ENCODE results near the gene IDH3B. TPM values are rescaled to one million over a fixed set of nuclear protein-coding genes. Genes with fewer than 3 reads are reported as not detected.
A peak's percentile ranks its signal among the peaks of the same experiment; 100 is the strongest.

The IDH3B gene
- total and polyA plus RNA-seq, 2 experiments from 2014 or later = 91.1 to 93.8 TPM

DNA sequence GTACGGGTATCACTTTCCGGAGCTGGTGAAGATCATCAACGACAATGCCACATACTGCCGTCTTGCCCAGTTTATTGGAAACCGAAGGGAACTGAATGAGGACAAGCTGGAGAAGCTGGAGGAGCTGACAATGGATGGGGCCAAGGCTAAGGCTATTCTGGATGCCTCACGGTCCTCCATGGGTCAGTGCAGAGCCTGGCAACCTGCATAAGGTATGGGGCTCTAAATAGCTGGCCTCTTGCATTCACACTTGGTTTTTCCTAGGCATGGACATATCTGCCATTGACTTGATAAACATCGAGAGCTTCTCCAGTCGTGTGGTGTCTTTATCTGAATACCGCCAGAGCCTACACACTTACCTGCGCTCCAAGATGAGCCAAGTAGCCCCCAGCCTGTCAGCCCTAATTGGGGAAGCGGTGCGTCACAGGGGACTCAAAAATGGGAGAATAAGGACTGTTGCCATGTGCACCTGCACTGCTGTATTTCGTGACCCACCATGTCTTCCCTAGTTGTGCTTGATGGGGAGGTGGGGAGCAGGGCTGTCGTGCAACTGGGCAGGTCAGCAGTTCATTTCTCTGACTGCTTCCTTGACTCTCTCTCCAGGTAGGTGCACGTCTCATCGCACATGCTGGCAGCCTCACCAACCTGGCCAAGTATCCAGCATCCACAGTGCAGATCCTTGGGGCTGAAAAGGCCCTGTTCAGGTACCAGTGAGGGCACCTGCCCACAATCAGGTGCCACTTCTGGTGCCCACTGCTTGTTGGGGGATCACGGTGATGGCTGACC lies 8.5 kb downstream of the IDH3B start:
- peaks cover 34% of the 10 kb centered on the region for H3K79me2 ChIP-seq
- H3K4me3 ChIP-seq = no peak overlapping the region
- H3K4me1 ChIP-seq (ENCODE audit: insufficient read depth) = peaks cover 15% of the 10 kb centered on the region
- H3K36me3 ChIP-seq (replicated peaks; ENCODE audit: insufficient read depth, low read depth) = peaks cover 7% of the 10 kb centered on the region
- no peak overlapping the region for H3K27ac ChIP-seq
- H3K9me3 ChIP-seq (ENCODE audit: low read depth) = no peaks in the 10 kb centered on the region
- H2AFZ ChIP-seq = no peak overlapping the region
- TF ChIP-seq EZH2phosphoT487 (IDR thresholded peaks at IDR 0.05; ENCODE audit: low read depth, severe bottlenecking, unreplicated experiment) = no peak
- TF ChIP-seq, protein P1, sequence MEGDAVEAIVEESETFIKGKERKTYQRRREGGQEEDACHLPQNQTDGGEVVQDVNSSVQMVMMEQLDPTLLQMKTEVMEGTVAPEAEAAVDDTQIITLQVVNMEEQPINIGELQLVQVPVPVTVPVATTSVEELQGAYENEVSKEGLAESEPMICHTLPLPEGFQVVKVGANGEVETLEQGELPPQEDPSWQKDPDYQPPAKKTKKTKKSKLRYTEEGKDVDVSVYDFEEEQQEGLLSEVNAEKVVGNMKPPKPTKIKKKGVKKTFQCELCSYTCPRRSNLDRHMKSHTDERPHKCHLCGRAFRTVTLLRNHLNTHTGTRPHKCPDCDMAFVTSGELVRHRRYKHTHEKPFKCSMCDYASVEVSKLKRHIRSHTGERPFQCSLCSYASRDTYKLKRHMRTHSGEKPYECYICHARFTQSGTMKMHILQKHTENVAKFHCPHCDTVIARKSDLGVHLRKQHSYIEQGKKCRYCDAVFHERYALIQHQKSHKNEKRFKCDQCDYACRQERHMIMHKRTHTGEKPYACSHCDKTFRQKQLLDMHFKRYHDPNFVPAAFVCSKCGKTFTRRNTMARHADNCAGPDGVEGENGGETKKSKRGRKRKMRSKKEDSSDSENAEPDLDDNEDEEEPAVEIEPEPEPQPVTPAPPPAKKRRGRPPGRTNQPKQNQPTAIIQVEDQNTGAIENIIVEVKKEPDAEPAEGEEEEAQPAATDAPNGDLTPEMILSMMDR (IDR thresholded peaks at IDR 0.05; ENCODE audit: poor library complexity) = no peak
- TF ChIP-seq EZH2 (IDR thresholded peaks at IDR 0.05; ENCODE audit: borderline replicate concordance) = no peak
- no peaks in the 10 kb centered on the region for H3K9me2 ChIP-seq (replicated peaks; ENCODE audit: insufficient read depth)
- 95% methylated on average over 17 of the region's 17 CpGs for WGBS (ENCODE audit: low lambda C conversion rate, missing lambda C conversion rate)
- H4K20me1 ChIP-seq (ENCODE audit: insufficient read depth, poor library complexity, severe bottlenecking) = peaks cover 16% of the 10 kb centered on the region
- DNase-seq (ENCODE audit: low spot score) = no peak
- no peaks in the 10 kb centered on the region for H3K27me3 ChIP-seq
- no peak overlapping the region for H3K4me2 ChIP-seq

DNA sequence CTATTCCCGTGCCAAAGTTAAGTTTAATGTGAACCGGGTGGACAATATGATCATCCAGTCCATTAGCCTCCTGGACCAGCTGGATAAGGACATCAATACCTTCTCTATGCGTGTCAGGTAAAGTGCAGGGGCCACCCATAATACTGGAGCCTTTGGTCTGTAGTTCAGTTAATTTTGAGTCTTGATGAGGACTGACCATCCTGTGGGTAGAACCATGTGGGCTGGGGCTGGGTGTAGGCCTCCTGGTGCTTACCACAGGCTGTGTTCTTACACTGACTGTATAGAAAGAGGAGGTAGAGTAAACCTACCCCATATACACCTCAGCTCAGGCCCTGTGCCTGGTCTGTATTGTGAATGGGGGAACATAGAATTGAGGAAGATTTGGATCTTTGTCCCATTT lies 9.2 kb downstream of the IDH3B start:
- Histone ChIP-seq H3K36me3 (replicated peaks; ENCODE audit: insufficient read depth, low read depth) (peaks cover 7% of the 10 kb centered on the region), H3K4me2 (no peak overlapping the region), H4K20me1 (ENCODE audit: insufficient read depth, poor library complexity, severe bottlenecking) (peaks cover 16% of the 10 kb centered on the region), H3K9me3 (ENCODE audit: low read depth) (no peaks in the 10 kb centered on the region), H3K9me2 (replicated peaks; ENCODE audit: insufficient read depth) (no peaks in the 10 kb centered on the region), H3K4me1 (ENCODE audit: insufficient read depth) (peaks cover 15% of the 10 kb centered on the region), H2AFZ (no peak overlapping the region), H3K27me3 (no peaks in the 10 kb centered on the region), H3K4me3 (no peak overlapping the region), H3K79me2 (peaks cover 38% of the 10 kb centered on the region), H3K27ac (no peak overlapping the region)
- no peak for DNase-seq (ENCODE audit: low spot score)
- no peak for TF ChIP-seq EZH2 (IDR thresholded peaks at IDR 0.05; ENCODE audit: borderline replicate concordance)
- TF ChIP-seq, protein P1 (IDR thresholded peaks at IDR 0.05; ENCODE audit: poor library complexity) = no peak
- WGBS (ENCODE audit: low lambda C conversion rate, missing lambda C conversion rate) = 96% methylated on average over 3 of the region's 3 CpGs

DNA sequence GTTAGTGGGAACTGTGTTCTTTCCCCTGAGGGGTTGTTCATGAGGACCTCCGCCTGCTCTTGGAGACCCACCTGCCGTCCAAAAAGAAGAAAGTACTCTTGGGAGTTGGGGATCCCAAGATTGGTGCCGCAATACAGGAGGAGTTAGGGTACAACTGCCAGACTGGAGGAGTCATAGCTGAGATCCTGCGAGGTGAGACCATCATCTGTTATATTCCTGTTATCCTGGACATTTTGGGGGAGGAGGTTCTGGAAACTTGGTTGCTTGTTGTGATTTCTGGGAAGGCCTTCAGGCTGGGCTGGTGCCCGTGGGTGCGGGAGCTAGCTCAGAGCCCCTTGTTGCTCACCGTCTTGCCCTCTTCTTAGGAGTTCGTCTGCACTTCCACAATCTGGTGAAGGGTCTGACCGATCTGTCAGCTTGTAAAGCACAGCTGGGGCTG lies 9.6 kb downstream of the IDH3B start:
- no peaks in the 10 kb centered on the region for H3K9me3 ChIP-seq (ENCODE audit: low read depth)
- whole genome bisulfite sequencing (ENCODE audit: low lambda C conversion rate, missing lambda C conversion rate) = 90% methylated on average over 9 of the region's 9 CpGs
- no peak for DNase-seq (ENCODE audit: low spot score)
- peaks cover 16% of the 10 kb centered on the region for H4K20me1 ChIP-seq (ENCODE audit: insufficient read depth, poor library complexity, severe bottlenecking)
- H3K27ac ChIP-seq = no peak overlapping the region
- peaks cover 38% of the 10 kb centered on the region for H3K79me2 ChIP-seq
- peaks cover 15% of the 10 kb centered on the region for H3K4me1 ChIP-seq (ENCODE audit: insufficient read depth)
- no peak for TF ChIP-seq EZH2phosphoT487 (IDR thresholded peaks at IDR 0.05; ENCODE audit: low read depth, severe bottlenecking, unreplicated experiment)
- no peak for TF ChIP-seq EZH2 (IDR thresholded peaks at IDR 0.05; ENCODE audit: borderline replicate concordance)
- TF ChIP-seq, protein P1 (IDR thresholded peaks at IDR 0.05; ENCODE audit: poor library complexity) = no peak
- no peaks in the 10 kb centered on the region for H3K27me3 ChIP-seq
- no peak overlapping the region for H3K4me3 ChIP-seq
- peaks cover 7% of the 10 kb centered on the region for H3K36me3 ChIP-seq (replicated peaks; ENCODE audit: insufficient read depth, low read depth)
- H2AFZ ChIP-seq = no peak overlapping the region
- H3K4me2 ChIP-seq = peak overlapping the region; percentile 95
- H3K9me2 ChIP-seq (replicated peaks; ENCODE audit: insufficient read depth) = no peaks in the 10 kb centered on the region

Data from hepatocyte (in vitro differentiated cells).